VCaP (cell line): ENCODE results near the gene GAS6.

Source experiments
- H3K27ac ChIP-seq: fragments of 450-650 bp; 2 replicates; pipeline ENCODE4 v1.5.1; 2017
- TF ChIP-seq, protein P1 (sequence below): fragments of 450-650 bp; conservative IDR thresholded peaks from 2 replicates; pipeline ENCODE4 v1.5.1; 2017; ENCODE audit warnings: mild to moderate bottlenecking, moderate library complexity

The GAS6 gene

DNA sequence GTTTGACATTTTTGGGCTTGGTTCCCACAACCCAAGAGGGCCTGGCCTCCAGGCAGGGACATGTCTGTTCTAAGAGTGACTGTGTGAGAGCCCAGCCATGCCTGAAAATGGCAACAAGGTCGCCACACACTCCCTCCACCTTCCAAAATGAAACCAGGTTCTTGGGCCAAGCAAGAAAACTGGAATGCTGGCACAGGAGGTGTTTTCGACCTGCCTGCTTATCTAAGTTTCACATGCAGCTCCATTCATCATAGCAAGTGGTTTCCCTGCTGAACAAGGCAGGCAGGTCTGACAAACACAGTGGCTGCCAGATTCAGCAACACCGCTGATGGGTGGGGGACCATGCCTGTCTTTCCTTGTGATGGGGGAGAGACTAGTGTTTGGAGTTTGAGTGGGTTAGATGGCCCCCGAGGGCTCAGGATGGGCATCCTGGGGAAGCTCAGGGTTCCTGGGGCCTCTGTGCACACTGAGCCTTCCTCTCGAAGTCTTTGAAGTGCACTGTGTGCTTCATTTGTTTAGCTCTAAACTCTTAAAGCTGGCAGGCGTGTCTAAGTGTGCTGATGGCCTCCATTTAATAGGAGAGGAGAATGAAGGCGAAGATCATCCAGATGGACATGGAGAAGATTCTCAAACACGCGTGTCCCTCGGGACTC, 17.9 kb upstream of the GAS6 start:
- no peak overlapping the region for H3K27ac ChIP-seq
- TF ChIP-seq, protein P1, sequence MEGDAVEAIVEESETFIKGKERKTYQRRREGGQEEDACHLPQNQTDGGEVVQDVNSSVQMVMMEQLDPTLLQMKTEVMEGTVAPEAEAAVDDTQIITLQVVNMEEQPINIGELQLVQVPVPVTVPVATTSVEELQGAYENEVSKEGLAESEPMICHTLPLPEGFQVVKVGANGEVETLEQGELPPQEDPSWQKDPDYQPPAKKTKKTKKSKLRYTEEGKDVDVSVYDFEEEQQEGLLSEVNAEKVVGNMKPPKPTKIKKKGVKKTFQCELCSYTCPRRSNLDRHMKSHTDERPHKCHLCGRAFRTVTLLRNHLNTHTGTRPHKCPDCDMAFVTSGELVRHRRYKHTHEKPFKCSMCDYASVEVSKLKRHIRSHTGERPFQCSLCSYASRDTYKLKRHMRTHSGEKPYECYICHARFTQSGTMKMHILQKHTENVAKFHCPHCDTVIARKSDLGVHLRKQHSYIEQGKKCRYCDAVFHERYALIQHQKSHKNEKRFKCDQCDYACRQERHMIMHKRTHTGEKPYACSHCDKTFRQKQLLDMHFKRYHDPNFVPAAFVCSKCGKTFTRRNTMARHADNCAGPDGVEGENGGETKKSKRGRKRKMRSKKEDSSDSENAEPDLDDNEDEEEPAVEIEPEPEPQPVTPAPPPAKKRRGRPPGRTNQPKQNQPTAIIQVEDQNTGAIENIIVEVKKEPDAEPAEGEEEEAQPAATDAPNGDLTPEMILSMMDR: no peak

GRCh38 chr13:113880651-113881611, 17.1 kb upstream of the GAS6 start:
- TF ChIP-seq, protein P1: no peak
- no peak overlapping the region for H3K27ac ChIP-seq

GRCh38 chr13:113879494-113880360, 15.9 kb upstream of the GAS6 start:
- TF ChIP-seq, protein P1: no peak
- H3K27ac ChIP-seq: no peak overlapping the region

GRCh38 chr13:113879017-113879416, 15.1 kb upstream of the GAS6 start:
- no peak overlapping the region for H3K27ac ChIP-seq
- TF ChIP-seq, protein P1: no peak

GRCh38 chr13:113877149-113877990, 13.5 kb upstream of the GAS6 start:
- TF ChIP-seq, protein P1: no peak
- no peak overlapping the region for H3K27ac ChIP-seq

DNA sequence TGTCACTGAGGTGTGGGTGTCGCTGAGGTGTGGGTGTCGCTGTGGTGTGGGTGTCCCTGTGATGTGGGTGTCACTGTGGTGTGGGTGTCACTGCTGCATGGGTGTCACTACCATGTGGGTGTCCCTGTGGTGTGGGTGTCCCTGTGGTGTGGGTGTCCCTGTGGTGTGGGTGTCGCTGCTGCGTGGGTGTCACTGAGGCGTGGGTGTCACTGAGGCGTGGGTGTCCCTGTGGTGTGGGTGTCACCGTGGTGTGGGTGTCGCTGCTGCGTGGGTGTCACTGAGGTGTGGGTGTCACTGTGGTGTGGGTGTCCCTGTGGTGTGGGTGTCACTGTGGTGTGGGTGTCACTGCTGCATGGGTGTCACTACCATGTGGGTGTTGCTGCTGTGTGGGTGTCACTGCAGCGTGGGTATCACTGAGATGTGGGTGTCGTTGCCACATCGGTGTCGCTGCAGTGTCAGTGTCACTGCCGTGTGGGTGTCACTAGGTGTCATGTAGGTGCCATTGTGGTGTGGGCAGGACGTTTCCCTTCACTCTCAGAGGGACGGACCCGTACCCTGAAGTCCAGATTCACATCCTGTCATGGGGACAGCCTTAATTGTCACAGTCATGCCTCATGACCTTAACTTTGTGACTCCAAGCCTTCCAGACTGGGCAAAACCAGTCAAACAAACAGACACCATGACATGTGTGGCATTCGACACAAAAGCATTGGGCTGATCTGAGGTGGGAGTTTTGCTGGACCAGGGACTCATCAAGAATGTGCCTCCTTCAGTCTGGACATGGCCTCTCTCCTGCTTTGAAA, 12.7 kb upstream of the GAS6 start:
- TF ChIP-seq, protein P1: no peak
- H3K27ac ChIP-seq: no peak overlapping the region
